Amniotic stem cell (primary cell): ENCODE data around the gene OSBPL9.

Source experiments
- DNase-seq: peaks from one replicate; lab custom pipeline; 2025; lab: John Stamatoyannopoulos, UW

Gene OSBPL9

DNA sequence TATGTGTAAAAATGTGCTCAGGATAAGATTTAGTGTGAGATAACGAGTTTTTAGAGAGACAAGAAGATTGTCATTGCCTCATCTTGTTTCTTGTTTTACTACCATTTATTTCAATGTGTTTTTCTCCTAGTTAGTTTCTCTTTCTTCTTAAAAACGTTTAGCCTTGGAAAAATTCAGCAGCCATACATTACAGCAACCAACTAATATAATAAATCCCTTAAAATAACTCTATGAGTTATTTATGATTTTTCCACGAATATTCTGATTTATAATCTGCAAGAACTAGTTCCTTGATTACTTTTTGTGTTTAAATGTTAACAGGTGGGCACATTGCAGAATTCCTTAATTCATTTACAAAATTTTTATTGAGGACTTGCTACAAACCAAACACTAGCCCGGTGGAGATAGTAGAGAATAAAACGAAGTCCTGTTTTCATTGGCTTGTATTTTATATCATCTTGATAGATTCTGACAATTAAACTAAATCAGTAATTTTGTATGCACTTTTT lies 118.9 kb downstream of the OSBPL9 start:
- no peak for DNase-seq

DNA sequence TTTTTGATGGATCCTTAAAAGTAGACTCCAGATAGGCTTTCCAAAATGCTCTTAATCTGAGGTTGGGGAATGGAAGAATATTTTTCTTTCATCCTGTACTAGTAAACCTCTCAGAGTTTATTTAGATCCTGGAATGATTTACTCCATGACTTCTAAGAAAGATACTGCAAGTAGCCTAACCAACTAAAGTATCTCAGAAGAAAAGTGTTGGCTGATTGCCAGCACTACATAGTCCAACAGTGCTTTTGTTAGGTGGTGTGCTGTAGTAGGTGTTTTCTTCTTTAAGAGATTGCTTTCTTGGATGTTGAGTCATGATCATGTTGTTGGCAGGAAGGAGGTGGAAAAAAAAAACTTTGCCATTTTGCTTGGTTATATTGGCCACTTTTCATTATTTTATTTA lies 119.8 kb downstream of the OSBPL9 start:
- no peak for DNase-seq

DNA sequence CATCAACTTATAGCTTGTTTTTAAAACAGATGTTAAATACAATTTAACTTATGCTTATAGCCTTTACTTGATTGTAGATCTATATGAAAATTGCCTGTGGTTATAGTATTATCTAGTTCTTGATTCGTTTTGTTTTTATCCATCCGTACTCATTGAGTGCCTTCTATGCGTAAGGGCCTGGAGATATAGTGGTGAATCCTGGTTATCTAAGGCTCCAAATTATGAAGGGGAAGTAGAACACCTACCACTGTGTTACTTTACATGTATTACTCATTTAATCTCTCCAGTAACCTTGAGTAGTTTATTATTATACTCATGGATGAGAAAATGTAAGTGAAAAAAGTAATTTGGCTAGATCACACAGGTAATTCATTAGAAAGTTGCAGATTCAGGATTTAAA lies 121.8 kb downstream of the OSBPL9 start:
- DNase-seq, result no peak

DNA sequence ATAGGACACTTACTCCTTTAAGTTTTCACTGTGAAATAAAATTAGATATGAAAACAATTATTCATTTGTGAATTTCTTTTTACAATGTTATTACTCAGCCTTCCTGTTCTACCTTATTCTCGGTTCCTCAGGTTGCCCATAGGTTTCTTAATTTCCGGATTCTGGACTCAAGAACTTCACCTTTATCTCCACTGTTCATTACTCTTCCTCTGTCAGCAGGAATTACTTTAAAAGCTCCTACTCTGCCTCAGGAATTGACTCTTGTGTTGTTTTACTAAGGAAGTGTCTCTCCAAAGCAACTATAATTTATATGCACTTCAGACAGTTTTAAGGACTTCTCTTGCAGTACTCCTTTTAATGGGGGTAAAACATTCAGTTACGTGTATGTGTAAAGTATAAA lies 123.8 kb downstream of the OSBPL9 start:
- DNase-seq, result no peak

DNA sequence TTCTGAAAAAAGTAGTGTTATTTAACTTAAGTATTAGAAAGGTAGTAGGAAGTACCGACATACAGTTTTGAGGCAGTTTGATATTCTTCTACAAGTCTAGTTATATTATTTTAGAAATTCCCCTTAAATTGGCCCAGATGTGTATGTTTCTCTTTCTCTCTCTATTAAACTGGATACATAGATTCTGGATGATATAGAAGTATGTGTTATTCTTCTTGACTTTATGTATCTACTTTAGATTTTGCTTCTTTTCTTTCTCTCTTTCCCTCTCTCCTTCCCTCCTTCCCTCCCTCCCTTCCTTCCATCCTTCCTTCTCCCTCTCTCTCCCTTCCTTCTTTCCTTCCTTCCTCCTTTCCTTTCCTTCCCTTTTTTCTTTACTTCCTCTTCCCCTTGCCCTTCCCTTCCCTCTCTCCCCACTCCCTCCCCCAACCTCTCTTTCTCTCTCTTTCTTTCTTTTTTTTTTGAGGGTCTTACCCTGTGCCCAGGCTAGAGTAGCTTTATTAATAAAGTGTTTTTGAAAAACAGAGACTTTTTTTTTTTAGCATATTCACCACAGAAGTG lies 124.3 kb downstream of the OSBPL9 start:
- DNase-seq, result no peak

DNA sequence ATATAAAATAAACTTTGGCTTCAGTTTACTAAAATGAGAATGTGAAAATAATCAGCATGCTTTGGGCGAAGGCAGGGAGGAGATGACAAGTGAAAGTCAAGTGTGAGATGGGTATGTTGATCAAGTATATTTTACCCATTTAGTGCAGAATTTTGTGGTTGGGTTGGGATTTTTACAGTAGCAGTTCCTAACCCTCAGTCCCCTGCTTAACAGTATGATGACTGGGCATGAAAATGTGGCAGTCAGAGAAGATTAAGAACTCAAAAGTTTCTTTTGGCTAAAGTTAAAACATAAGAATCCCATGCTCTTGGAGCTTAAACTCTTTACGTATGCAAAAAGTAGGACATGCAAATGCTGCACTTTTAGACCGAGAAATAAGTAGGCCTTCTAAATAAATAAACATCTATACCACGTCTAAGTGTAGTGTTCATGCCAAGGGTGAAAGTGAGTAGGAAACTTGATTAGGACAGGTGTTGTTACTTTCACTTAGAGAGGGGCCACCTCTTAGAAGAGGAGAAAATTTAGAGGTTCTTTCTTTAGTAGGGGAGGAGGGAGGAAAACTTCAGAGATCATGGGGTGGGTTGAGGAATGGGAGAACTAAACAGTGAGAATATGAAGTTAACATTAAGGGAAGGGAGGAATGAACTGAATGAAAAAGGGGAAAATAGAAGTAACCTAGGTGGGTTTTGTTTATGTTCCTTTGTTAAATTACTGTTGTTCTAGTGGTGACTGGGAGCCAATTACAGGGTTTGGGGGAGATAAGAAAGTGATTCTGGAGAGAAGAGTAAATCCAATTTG lies 127.8 kb downstream of the OSBPL9 start:
- no peak for DNase-seq

DNA sequence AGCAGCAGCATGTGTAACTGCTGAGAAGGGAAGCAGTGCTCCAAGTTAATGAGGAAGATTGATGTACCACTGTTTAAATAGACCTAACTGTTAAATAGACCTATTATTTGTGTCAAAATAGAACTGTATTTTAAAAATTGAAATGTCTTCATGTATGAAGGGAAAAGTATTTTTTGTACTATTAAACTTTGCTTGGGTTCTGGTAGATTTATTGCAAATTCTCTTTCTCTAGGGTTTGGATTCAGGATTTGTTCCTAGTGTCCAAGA lies 128.3 kb downstream of the OSBPL9 start:
- DNase-seq, result no peak

DNA sequence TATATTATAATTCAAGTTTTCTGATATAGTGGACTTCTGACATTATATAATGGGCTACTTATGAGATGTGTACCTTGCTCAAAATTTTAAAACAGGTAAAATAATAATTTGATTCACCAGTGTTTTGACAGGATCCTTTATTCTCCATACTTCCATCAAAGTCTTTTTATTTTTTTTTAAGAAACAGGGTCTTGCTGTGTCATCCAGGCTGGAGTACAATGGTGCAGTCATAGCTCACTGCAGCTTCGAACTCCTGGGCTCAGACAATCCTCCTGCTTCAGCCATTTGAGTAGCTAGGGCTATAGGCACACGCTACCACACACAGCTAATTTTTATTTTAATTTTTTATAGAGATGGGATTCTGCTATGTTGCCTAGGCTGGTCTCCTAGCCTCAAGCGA lies 132.3 kb downstream of the OSBPL9 start:
- DNase-seq, result no peak

DNA sequence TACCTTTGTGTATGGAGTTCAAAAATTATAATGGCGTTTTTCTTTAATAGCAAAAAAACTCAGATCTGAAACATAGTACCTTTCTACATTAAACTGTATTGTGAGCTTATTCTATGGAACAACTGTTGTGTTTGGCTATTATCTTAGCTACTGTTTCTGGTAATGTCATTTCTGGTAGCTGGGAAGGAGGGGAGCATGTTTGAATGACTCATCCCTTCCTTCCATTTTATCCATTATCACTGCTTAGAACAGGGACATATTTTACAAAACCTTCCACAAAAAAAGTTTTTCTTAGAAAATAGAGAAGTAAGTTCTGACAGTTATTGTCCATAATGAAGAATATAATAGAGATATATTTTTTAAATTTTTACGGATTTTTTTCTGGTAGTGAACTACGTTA lies 133.3 kb downstream of the OSBPL9 start:
- no peak for DNase-seq

DNA sequence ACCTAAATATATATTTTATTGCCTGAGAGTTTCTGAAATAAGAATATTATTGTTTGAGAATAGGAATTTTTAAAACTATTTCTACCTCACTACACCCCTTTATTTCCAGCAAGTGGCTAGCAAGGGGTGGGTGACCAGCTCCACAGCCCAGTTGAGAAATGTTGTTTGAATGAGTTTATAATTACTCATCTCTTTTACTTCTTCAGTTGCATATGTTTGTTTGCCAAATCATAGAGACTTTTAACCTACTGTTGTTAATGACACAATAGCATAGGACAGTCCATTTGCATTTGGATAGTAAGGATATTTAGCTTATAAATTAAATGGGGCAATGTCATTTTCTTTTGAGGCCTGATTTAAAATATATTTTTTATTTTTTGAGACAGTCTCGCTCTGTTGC lies 133.8 kb downstream of the OSBPL9 start:
- DNase-seq, result no peak

DNA sequence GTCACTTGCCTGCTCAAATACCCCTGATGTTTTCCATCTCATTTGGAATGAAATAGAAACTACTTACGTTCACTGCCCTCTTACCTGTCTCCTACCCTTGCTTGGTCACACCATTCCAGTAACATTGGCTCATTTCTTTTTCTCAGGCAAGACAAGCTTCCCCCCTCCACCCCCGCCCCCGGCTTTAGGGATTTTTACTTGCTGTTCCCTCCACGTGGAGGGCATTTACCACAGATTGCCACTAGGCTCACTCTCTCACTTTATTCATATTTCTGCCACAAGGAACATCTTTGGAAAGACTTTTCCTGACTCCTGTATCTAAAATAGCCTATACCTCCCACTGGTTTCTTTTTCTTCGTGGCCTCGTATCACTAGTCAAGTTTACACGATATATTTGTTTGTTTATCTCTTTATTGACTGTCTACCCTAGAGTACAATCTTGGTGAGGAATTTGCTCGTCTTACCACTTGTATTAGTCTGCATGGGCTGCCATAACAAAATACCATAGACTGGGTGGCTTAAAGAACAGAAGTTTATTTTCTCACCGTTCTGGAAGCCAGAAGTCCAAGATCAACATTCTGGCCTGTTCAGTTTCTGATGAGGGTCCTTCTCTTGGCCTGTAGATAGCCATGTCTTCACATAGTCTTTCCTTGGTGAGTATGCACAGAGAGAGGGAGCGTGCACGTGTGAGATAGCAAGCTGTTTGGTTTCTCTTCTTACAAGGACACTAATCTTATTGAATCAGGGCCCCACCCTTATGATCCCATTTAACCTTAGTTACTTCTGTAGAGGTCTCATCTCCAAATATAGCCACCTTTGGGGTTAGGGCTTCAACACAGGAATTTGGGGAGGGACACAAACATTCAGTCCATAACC lies 135.4 kb downstream of the OSBPL9 start:
- no peak for DNase-seq

DNA sequence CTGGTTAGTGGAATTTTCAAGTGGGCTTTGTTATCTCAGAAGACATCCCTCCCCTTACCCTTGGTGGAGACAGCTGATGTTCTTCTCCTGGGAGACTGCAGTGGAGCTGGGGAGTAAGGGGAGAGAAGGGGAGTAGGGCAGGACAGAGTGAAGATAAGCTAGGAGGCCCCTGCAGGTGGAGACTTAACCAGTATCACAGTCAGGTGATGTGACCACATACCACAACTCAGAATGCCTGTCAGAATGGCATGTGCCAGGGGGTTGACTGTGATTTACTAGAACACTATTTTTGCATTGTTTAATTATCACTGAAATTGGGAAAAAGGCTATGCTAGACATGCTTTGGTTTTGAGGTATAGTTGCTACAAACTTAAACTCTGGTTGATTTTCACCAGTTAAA lies 137.1 kb downstream of the OSBPL9 start:
- no peak for DNase-seq

DNA sequence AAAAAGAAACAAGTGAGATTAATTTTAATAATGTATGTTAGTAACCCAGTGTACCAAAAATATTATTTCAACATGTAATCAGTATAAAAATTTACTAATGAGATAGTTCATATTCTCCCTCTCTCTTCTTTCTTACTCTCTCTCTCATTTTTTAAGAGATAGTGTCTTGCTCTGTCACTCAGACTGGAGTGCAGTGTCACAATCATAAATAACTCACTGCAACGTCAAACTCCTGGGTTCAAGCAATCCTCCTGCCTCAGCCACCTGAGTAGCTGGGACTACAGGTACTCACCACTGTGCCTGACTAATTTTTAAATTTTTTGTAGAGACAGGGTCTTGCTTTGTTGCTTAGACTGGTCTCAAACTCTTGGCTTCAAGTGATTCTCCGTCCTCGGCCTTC lies 137.8 kb downstream of the OSBPL9 start:
- no peak for DNase-seq

DNA sequence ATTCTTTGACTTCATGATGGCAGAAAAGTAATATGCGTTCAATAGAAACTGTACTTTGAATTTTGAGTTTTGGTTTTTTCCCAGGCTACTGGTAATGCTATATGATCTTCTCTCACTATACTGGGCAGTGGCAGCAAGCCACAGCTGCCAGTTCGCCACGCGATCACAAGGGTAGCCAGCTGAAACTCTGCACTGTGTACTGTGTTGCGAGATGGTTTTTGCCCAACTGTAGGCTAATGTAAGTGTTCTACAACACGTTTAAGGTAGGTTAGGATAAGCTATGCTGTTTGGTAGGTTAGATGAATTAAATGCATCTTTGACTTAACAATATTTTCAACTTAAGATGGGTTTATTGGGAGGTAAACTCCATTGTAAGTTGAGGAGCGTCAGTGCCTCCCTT lies 138.5 kb downstream of the OSBPL9 start:
- DNase-seq, result no peak

DNA sequence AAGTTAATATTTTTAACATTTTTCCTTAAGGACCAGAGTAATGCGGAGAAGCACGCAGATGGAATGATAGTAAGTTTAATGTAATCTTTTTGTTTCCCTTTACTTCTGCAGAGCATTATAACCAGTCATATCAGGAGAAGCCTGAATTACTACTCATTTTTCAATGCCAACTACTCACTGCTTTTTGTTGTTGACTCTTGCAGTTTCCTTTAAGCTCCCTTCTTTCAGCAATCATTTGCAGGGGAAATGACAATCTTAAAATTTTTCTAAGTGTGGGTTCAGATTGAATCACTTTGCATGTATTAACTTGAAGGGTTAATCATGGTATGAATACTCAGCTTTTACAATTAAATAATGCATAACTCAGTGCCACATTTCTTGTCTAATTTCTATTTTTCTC lies 139.4 kb downstream of the OSBPL9 start:
- no peak for DNase-seq

DNA sequence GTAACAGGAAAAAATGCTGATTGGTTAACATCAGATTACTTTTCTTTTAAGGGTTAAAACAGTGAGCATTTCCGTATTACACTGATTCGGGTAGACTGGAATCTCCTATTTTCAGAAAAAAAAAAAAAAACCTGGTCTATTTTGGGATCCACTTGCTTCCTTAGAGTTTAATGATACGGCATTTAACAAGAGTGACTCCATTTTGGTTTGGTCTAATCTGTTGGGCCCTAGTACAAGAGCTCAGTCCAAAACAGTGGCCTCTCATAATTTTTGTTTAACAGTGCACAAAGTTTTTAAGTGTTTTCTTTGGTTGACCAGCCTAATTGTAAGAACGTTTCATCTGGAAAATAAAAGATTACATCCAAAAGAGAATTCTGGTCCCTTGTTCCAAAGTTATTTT lies 141.4 kb downstream of the OSBPL9 start:
- no peak for DNase-seq

DNA sequence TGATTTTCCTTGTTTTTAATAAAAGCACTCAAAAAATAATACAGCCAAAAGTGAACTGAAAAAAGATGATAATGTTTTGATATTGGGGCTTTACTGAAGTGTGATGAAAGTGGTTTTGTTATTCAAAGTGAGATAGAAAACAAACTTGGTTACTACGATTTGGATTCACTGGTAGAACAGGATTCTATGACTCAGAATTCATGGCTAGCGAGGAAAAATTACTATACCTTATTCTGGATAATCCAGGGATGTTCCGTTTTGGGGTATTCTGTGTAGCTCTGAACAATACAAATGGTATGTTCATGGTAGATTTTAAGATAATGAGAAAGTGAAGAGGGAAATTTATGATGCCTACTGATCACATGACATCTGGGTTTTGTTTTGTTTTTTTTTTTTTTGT lies 144.0 kb downstream of the OSBPL9 start:
- no peak for DNase-seq

DNA sequence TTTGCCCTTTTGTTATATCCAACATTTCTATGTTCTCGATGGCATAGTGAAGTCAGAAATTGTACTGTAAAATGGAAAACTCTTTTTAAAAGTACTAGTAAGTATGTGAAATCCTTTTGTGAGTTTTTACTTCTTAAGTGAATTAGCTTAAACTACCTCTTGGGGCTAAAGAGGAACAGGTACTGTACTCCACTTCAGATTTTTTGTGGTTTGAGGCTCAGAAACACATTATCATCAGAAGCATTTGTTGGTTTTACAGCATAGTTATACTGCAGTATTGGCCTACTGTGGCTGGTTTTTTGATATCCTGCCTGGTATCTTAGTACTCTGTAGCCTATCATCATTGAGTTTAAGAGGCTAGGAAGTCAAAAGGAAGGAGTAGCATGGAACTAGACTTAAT lies 144.5 kb downstream of the OSBPL9 start:
- DNase-seq, result no peak

DNA sequence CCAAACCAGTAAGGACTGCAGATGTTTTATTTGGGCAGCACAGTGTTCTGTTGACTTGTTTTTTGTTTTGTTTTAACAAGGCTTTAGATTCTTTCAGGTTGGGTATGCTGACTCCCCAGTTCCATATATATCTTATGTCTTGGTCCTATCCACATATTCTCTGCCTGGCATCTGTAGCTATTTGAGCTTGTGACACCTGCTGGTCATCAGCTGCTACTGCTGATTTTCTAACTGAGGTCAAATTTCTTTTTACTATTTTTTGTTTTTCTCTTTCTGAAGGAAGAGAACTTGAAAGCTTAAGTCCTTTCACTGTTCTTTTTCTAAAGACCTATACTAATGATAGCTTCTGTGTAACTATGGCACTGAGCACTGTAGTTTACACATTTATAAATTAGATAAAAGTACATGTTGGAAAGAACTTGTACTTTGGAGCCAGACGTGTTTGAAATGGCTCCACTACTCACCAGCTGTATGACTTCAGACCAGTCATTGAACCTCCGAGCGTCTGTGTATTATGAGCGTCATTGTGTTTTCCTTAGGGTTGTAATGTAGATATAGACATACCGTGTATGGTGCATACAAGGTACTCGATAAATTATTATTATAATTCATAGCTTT lies 152.2 kb downstream of the OSBPL9 start:
- peak; percentile 62 for DNase-seq

DNA sequence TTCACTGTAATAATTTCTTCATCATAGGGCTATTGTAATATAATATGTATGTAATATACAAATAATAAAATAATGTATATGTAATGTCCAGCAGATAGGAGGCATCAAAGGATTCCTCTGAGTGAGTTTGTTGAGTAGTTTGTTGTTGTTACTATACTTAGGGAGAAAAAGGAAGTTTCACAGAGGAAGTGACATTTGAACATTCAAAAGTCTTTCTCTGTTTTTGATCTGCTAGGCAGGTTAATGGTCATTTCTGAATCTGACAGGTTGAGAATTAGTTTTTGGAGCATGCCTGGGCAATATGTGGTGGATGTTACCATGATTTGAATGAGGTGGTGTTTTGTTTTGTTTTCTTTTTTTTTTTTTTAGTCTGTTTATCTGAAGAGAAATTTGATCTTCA lies 159.5 kb downstream of the OSBPL9 start:
- no peak for DNase-seq

DNA sequence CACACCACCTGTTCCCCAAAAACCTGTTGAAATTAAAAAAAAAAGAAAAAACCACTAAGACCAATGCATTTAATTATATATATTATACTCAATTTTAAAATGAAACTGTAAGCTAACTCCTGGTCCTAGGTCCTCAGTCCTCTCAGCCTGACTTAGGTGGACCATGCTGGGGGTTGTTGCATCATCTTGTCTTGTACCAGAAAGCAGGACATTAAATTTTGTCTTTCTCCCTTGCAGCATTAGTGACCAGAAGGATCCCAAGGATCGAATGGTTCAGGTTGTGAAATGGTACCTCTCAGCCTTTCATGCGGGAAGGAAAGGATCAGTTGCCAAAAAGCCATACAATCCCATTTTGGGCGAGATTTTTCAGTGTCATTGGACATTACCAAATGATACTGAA lies 164.0 kb downstream of the OSBPL9 start:
- no peak for DNase-seq

DNA sequence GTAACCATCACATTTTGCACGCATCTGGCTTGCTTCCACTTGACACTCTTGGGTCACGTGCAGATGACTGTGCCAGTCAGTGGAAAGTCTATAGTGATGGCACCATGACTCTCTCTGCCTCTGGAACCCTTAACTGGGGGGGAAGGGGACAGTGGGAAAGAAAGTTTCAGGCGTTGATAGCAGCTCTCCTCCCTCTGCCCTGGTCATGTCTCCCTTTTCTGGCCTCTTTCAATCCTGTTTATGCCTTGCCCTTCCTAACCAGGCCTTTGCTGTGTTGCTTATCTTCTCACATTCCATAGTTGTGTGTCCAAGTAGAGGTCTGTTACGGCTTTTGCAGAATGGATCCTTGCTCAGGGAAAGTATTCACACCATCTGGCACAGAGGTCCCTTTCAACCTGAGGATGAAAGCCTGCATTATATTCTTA lies 168.1 kb downstream of the OSBPL9 start:
- DNase-seq, result no peak

DNA sequence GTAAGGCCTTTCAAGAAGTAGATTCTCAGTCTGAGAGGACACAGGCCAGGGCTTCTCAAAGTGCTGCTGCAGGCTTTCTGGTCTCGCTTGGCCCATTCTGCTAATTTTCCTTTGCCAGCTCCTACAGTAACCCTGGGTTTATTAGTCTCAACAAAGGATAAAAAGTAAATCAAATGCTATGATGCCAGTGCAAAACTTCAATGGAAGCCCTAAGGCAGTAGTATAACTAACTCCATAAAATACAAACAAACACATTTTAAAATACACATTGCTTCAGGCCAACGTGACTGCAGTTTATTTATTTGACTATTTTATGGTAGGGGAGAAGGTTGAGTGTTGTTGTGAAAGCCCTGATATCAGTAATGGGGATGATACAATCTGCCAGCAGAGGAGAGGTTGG lies 172.0 kb downstream of the OSBPL9 start:
- no peak for DNase-seq
